Neural cell (in vitro differentiated cells): ENCODE data around the gene LYAR. TPM values are rescaled to one million over a fixed set of nuclear protein-coding genes. Genes with fewer than 3 reads are reported as not detected.

Experiments
- H2AFZ ChIP-seq: fragments of 200-600, 300-800 bp; sonication (generic), shearing (Covaris generic); 2 replicates; pipeline ENCODE4 v1.6.0; 2014; ENCODE audit warnings: low read depth, mild to moderate bottlenecking, antibody characterized with exemption, low read length, moderate library complexity
- H3F3A ChIP-seq: fragments of 200-600 bp; shearing (Covaris generic); 2 replicates; pipeline ENCODE4 v1.6.1; 2016; ENCODE audit warnings: mild to moderate bottlenecking, moderate library complexity, mixed read lengths, antibody characterized with exemption, low read length; ENCODE audit not compliant: insufficient read depth, poor library complexity, severe bottlenecking
- H3K27ac ChIP-seq: fragments of 200-600, 300-800 bp; sonication (generic), shearing (Covaris generic); 2 replicates; pipeline ENCODE4 v1.5.1; 2014; ENCODE audit warnings: mild to moderate bottlenecking, low read length, moderate library complexity
- H3K27me3 ChIP-seq: fragments of 300-800, 200-600 bp; sonication (generic), shearing (Covaris generic); 2 replicates; pipeline ENCODE4 v1.6.0; 2014; ENCODE audit warnings: mild to moderate bottlenecking, low read depth, low read length, moderate library complexity; ENCODE audit not compliant: insufficient read depth
- H3K36me3 ChIP-seq: fragments of 300-800, 200-600 bp; sonication (generic), shearing (Covaris generic); 2 replicates; pipeline ENCODE4 v1.5.1; 2014; ENCODE audit warnings: mild to moderate bottlenecking, antibody characterized with exemption, low read length, moderate library complexity; ENCODE audit not compliant: insufficient read depth
- H3K4me2 ChIP-seq: fragments of 300-800, 200-600 bp; sonication (generic), shearing (Covaris generic); 2 replicates; pipeline ENCODE4 v1.6.0; 2014; ENCODE audit warnings: mild to moderate bottlenecking, low read length
- H3K4me3 ChIP-seq: fragments of 300-800, 200-600 bp; sonication (generic), shearing (Covaris generic); 2 replicates; pipeline ENCODE4 v1.5.1; 2014; ENCODE audit warnings: mild to moderate bottlenecking, low read length, moderate library complexity
- H3K79me2 ChIP-seq: fragments of 200-600 bp; shearing (Covaris generic); replicated peaks from 2 replicates; pipeline ENCODE4 v1.6.0; 2014; ENCODE audit warnings: mild to moderate bottlenecking, low read length, moderate library complexity; ENCODE audit not compliant: insufficient read depth
- H3K9ac ChIP-seq: fragments of 300-800, 200-600 bp; sonication (generic), shearing (Covaris generic); 2 replicates; pipeline ENCODE4 v1.6.1; 2016; ENCODE audit warnings: mild to moderate bottlenecking, low read length, mixed read lengths
- H3K9me2 ChIP-seq: fragments of 200-600 bp; shearing (Covaris generic); 2 replicates; pipeline ENCODE4 v1.6.1; 2016; ENCODE audit warnings: mild to moderate bottlenecking, low read length, mixed read lengths; ENCODE audit not compliant: insufficient read depth
- H3K9me3 ChIP-seq: fragments of 200-600, 300-800 bp; sonication (generic), shearing (Covaris generic); 2 replicates; pipeline ENCODE4 v1.6.1; 2016; ENCODE audit warnings: mild to moderate bottlenecking, mixed run types, low read length, moderate library complexity, mixed read lengths
- H4K20me1 ChIP-seq: fragments of 200-600 bp; shearing (Covaris generic); 2 replicates; pipeline ENCODE4 v1.6.1; 2016; ENCODE audit warnings: mild to moderate bottlenecking, mixed run types; ENCODE audit not compliant: insufficient read depth
- EP300 ChIP-seq: fragments of 450-650 bp; conservative IDR thresholded peaks from 2 replicates; pipeline ENCODE4 v1.6.1; 2014; ENCODE audit warnings: antibody characterized with exemption, mild to moderate bottlenecking, moderate library complexity; ENCODE audit not compliant: poor library complexity, severe bottlenecking
- MXI1 ChIP-seq: fragments of 450-650 bp; conservative IDR thresholded peaks from 2 replicates; pipeline ENCODE4 v1.6.1; 2014; ENCODE audit warnings: antibody characterized with exemption, mild to moderate bottlenecking; ENCODE audit not compliant: poor library complexity, severe bottlenecking
- POLR2AphosphoS5 ChIP-seq: IDR thresholded peaks from 2 replicates; pipeline ENCODE4 v1.6.1; 2012
- RAD21 ChIP-seq: fragments of 450-650 bp; conservative IDR thresholded peaks from 2 replicates; pipeline ENCODE4 v1.6.1; 2014; ENCODE audit warnings: antibody characterized with exemption, mild to moderate bottlenecking, moderate library complexity
- SMC3 ChIP-seq: fragments of 450-650 bp; conservative IDR thresholded peaks from 2 replicates; pipeline ENCODE4 v1.6.1; 2014; ENCODE audit warnings: antibody characterized with exemption, mild to moderate bottlenecking, moderate library complexity; ENCODE audit not compliant: poor library complexity
- TAF1 ChIP-seq: IDR thresholded peaks from 2 replicates; pipeline ENCODE4 v1.6.1; 2012; ENCODE audit warnings: low read depth
- polyA plus RNA-seq: library from polyadenylated mRNA; depleted of rRNA; stranded (reverse); fragments of >200 nt; gene quantifications from 2 replicates; pipeline ENCODE4 v1.2.3, GENCODE V29; 2014
- TF ChIP-seq, protein P1 (sequence below): IDR thresholded peaks from 2 replicates; pipeline ENCODE4 v1.6.1; 2012; ENCODE audit warnings: borderline replicate concordance
- TF ChIP-seq, protein P2 (sequence below): fragments of 450-650 bp; IDR thresholded peaks from 2 replicates; pipeline ENCODE4 v1.5.1; 2014; ENCODE audit warnings: antibody characterized with exemption, mild to moderate bottlenecking, moderate library complexity; ENCODE audit not compliant: poor library complexity, severe bottlenecking

LYAR gene
- polyA plus RNA-seq, 1 donor from 2014 or later, result 14.7 TPM

- no peak overlapping the region for H2AFZ ChIP-seq
- H3K9me3 ChIP-seq, result no peaks in the 10 kb centered on the region
- H3K79me2 ChIP-seq, result no peaks in the 10 kb centered on the region
- no peak overlapping the region for H3K9ac ChIP-seq
- no peaks in the 10 kb centered on the region for H3K36me3 ChIP-seq
- H3K27ac ChIP-seq, result no peak overlapping the region
- H3K27me3 ChIP-seq, result no peaks in the 10 kb centered on the region
- H3K9me2 ChIP-seq, result no peaks in the 10 kb centered on the region
- no peak overlapping the region for H3K4me3 ChIP-seq
- H4K20me1 ChIP-seq, result no peaks in the 10 kb centered on the region
- no peak overlapping the region for H3K4me2 ChIP-seq
- TF ChIP-seq, protein P1, sequence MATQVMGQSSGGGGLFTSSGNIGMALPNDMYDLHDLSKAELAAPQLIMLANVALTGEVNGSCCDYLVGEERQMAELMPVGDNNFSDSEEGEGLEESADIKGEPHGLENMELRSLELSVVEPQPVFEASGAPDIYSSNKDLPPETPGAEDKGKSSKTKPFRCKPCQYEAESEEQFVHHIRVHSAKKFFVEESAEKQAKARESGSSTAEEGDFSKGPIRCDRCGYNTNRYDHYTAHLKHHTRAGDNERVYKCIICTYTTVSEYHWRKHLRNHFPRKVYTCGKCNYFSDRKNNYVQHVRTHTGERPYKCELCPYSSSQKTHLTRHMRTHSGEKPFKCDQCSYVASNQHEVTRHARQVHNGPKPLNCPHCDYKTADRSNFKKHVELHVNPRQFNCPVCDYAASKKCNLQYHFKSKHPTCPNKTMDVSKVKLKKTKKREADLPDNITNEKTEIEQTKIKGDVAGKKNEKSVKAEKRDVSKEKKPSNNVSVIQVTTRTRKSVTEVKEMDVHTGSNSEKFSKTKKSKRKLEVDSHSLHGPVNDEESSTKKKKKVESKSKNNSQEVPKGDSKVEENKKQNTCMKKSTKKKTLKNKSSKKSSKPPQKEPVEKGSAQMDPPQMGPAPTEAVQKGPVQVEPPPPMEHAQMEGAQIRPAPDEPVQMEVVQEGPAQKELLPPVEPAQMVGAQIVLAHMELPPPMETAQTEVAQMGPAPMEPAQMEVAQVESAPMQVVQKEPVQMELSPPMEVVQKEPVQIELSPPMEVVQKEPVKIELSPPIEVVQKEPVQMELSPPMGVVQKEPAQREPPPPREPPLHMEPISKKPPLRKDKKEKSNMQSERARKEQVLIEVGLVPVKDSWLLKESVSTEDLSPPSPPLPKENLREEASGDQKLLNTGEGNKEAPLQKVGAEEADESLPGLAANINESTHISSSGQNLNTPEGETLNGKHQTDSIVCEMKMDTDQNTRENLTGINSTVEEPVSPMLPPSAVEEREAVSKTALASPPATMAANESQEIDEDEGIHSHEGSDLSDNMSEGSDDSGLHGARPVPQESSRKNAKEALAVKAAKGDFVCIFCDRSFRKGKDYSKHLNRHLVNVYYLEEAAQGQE, result no peak
- TF ChIP-seq TAF1, result no peak
- TF ChIP-seq SMC3, result no peak
- TF ChIP-seq MXI1, result no peak
- TF ChIP-seq RAD21, result no peak
- no peak for TF ChIP-seq EP300
- H3F3A ChIP-seq, result no peaks in the 10 kb centered on the region
Observed at GRCh38 chr4:4274226-4274625, 15.7 kb downstream of the LYAR start.

- Histone ChIP-seq H3K9me2 (no peaks in the 10 kb centered on the region), H3F3A (no peaks in the 10 kb centered on the region), H3K27ac (no peak overlapping the region), H3K79me2 (no peaks in the 10 kb centered on the region), H3K9ac (no peak overlapping the region), H3K4me3 (no peak overlapping the region), H3K9me3 (no peaks in the 10 kb centered on the region), H4K20me1 (no peaks in the 10 kb centered on the region), H3K27me3 (no peaks in the 10 kb centered on the region), H2AFZ (no peak overlapping the region), H3K36me3 (no peaks in the 10 kb centered on the region), H3K4me2 (no peak overlapping the region)
- TF ChIP-seq TAF1 (no peak), POLR2AphosphoS5 (no peak), MXI1 (no peak), SMC3 (no peak)
- TF ChIP-seq, protein P2, sequence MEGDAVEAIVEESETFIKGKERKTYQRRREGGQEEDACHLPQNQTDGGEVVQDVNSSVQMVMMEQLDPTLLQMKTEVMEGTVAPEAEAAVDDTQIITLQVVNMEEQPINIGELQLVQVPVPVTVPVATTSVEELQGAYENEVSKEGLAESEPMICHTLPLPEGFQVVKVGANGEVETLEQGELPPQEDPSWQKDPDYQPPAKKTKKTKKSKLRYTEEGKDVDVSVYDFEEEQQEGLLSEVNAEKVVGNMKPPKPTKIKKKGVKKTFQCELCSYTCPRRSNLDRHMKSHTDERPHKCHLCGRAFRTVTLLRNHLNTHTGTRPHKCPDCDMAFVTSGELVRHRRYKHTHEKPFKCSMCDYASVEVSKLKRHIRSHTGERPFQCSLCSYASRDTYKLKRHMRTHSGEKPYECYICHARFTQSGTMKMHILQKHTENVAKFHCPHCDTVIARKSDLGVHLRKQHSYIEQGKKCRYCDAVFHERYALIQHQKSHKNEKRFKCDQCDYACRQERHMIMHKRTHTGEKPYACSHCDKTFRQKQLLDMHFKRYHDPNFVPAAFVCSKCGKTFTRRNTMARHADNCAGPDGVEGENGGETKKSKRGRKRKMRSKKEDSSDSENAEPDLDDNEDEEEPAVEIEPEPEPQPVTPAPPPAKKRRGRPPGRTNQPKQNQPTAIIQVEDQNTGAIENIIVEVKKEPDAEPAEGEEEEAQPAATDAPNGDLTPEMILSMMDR, result no peak
- TF ChIP-seq, protein P1, result no peak
Observed at GRCh38 chr4:4271912-4272311, 18.0 kb downstream of the LYAR start.
